GM21717 (cell line): ENCODE data around the gene UBE2L5.
"Not testable (repeated sequence)": the region's sequence is repeated elsewhere in the genome, so short reads cannot be mapped to it uniquely, and the experiment has no call there.

Experiments
- ATAC-seq: cut with Tn5 transposase; IDR thresholded peaks from one replicate; pipeline ENCODE4 v1.9.1; 2021; ENCODE audit warnings: mild to moderate bottlenecking, moderate library complexity; ENCODE audit not compliant: unreplicated experiment

UBE2L5 gene

DNA sequence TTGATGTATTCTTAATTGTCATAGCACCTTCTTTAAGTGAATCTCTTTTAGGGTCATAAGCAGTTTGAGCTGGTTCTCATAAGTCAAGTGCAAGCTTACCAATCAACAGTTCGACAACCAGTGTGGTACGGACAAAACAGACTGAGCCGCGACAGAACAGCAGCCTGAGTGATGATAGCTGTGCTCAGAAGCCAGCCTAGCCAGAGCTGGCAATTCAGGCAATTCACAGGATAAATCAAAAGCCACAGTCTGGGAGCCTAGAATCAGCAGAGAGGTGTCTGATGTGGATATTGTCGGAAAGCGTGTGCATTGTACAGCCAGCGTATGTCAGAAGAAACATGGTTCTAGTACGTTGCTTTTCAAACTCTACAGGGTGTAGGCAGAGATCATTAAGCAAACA, 14.9 kb downstream of the UBE2L5 start:
- ATAC-seq, result no peak

- no peak for ATAC-seq
Observed at GRCh38 chr13:30438286-30438685, 16.0 kb downstream of the UBE2L5 start.

GRCh38 chr13:30440910-30441703, 18.8 kb downstream of the UBE2L5 start:
- no peak for ATAC-seq

GRCh38 chr13:30442926-30443325, 20.6 kb downstream of the UBE2L5 start:
- no peak for ATAC-seq

DNA sequence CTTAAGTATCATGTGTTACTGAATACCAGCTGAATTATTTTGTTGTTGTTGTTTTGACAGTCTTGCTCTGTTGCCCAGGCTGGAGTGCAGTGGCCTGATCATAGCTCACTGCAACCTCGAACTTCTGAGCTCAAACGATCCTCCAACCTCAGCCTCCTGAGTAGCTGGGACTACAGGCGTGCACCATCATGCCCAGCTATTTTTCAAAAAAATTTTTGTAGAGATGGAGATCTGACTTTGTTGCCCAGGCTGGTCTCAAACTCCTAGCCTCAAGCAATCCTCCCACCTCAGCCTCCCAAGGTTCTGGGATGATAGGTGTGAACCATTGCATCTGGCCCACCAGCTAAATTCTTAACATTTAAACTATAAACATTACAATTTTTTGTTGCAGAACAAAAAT, 21.2 kb downstream of the UBE2L5 start:
- not testable (repeated sequence) for ATAC-seq

DNA sequence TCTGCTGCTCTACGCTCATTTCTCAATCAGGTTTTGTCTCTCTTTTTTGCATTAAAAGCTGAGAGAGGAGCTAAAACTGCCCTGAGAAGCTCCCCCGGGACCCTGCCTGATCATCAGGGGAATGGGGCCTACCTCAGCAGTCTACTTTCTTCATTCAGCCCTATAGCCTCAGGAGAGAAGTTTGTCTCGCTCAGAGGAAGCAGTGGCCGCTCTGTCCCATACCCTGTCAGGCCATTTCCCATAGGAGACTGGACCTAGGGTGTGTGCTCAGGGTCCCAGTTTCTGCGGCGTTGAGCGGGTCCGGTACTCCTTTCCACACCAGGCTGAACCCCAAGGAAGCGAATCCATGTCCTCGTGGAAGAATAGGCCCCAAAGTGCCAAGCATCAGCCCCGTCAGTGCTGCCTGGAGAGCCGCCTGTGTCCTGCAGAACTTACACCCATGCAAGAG, 21.7 kb downstream of the UBE2L5 start:
- no peak for ATAC-seq

DNA sequence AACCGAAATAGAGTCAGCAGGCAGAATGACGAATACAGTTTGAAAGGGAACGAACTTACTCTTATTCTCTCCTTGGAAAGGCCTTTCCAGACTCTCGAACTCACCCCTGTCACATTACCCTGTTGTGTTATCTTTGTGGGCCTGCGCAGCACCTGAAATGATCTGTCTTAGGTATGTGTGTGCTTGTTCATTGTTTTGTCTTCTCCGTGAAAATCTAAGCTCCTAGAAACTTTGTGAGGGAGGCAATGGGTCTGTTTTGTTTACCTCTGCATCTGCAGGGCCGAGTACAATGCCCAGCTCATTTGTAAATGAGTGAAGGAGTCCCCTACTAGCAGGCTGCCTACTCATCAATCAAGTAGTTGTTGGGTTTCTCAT, 23.8 kb downstream of the UBE2L5 start:
- no peak for ATAC-seq

GRCh38 chr13:30448441-30448840, 26.1 kb downstream of the UBE2L5 start:
- ATAC-seq, result no peak

- no peak for ATAC-seq
Observed at GRCh38 chr13:30450066-30450465, 27.8 kb downstream of the UBE2L5 start.

DNA sequence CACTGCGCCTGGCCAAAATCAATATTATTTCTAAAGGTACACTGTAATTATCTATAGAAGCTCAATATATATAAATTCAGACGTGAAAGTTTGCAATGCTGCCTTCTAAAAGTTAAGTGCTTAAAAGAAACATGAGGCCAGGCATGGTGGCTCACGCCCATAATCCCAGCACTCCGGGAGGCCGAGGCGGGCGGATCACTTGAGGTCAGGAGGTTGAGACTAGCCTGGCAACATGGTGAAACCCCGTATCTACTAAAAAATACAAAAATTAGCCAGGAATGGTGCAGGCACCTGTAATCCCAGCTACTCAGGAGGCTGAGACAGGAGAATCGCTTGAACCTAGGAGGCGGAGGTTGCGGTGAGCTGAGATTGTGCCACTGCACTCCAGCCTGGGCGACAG, 29.2 kb downstream of the UBE2L5 start:
- ATAC-seq, result not testable (repeated sequence)

- no peak for ATAC-seq
Observed at GRCh38 chr13:30453727-30454126, 31.4 kb downstream of the UBE2L5 start.

DNA sequence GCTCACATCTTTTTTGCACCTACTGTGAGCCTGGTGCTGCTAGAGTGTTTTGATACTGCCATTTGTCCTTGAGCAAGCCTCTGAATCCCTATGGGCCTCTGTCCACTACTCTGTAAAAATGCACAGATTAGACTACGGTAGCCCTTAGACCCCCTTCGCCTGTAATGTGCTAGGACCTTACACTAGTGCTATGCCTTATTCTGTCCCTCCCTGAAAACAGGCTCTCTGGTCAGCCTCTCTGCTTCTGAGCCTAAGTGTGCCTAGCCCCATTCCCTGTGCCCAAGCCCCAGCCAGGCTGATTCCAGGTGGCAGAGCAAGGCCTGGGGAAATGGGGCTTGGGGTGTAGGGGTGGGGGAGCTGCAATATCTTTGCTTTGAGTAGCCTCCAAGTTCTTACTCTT, 32.7 kb downstream of the UBE2L5 start:
- ATAC-seq, result no peak

GRCh38 chr13:30456290-30456689, 34.0 kb downstream of the UBE2L5 start:
- ATAC-seq, result no peak

DNA sequence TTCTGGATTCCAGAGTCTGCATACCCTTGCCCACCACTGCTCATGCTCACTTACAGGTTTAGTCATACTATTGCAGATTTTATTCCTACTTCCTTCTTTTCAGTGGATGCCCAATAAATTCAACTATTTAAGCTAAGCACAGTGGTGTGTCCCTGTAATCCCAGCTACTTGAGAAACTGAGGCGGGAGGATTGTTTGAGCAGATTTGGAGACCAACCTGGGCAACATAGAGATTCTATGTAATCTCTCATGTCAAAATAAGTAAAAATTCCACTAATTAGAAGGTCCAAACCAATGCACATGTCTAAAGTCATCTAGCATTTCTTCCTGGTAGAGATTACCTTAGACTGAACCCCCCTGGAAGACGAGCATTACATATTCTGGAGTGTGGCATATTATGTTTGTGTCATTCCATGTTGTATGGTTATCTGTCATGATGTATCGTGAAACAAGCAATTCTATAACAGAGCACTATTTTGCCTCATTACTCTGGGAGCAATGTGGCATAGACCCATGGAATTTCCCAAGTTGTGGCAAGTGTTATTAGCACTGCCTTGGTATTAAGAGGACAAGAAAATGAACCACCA, 35.1 kb downstream of the UBE2L5 start:
- ATAC-seq, result no peak

GRCh38 chr13:30461279-30462066, 39.2 kb downstream of the UBE2L5 start:
- ATAC-seq, result not testable (repeated sequence)

DNA sequence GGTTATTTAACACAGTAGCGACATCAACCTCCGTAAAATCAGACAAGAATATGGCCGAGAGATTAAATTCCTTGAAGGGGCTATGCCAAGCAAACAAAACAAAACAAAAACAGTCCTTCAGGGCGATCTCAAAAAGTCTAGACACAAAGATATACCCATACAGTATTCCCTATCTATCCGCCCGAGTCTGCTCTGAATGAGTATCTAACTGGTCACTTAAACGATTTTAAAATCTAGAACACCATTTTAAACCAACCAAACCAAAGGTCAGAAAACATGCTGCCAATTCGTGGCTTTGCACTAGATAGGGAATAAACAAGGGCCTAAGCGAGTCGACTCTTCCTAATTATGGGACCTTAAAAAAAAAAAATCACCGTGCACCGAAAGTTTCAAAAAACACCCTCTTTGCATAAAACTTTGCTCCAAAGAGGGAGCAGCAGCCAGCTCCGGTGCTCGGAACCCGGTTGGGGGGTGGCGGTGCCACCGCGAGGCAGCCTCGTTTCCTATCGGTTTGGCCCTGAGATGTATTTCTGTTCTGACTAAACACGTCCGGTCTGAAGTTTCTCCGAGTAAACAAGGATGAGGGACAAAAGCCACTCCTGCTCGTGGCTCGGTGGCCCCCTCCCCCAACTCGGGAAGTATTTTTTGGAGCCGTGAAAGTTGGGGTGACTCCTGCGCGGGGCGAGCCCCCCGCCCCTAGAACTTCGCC, 41.6 kb downstream of the UBE2L5 start:
- ATAC-seq, result peak; percentile 45

DNA sequence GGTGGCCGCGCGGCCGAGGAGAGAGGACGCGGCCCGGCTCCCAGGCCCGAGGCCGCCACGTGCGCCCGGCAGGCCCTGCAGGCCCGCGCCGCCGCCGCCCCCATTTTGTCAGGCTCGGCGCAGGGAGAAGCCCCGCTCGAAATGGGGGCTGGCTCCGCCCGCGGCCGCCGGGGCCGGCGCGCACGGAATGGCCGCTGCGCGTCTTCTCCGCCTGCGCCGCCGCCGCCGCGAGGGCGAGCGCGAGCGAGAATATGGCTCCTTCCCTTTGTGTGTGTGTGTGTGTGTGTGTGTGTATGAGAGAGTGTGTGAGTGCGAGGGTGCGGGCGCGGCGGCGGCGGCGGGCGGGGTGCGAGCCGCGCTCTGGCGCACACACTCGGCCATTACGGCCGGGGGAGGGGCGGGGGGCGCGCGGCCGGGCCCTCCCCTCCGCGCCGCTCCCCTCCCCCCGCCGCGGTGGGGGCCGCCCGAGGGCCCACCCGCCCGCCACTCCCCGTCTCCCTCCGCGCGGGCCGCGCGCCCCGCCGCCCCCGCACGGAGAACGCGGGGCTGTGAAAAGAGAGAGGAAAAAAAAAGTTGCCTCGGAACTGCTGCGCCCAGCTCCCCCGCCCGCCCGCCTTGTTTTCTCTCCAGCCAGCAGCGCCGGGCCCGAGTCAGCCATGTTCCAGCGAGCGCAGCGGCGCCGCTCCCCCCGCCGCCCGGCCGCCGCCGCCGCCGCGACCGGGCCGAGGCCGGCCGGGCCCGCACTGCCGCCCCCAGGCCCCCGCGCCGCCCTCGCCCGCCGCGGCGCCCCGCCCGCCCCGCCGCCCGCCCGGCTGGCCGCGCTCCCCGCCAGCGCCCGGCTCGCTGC, 42.4 kb downstream of the UBE2L5 start:
- peak; percentile 28 for ATAC-seq

- peak; percentile 4 for ATAC-seq
Observed at GRCh38 chr13:30465343-30465592, 43.0 kb downstream of the UBE2L5 start.

- peak; percentile 85 for ATAC-seq
Observed at GRCh38 chr13:30465593-30466357, 43.5 kb downstream of the UBE2L5 start, which contains the start of gene HMGB1. TSS of gene HMGB1 (minus strand) at chr13:30465936. CDS start at chr13:30463680, 2,256 bp downstream.

- no peak for ATAC-seq
Observed at GRCh38 chr13:30466358-30466714, 44.0 kb downstream of the UBE2L5 start.
